Subcutaneous abdominal adipose tissue (tissue), 5 donors: Measurements from ENCODE around the gene FGF8.

Experiments used
- H3K27ac ChIP-seq: one replicate; pipeline ENCODE4 v1.7.0; 2013; ENCODE audit warnings: low read depth, mild to moderate bottlenecking, inconsistent platforms, low read length, moderate library complexity
- H3K27me3 ChIP-seq, 5 donors: one replicate each; pipeline ENCODE4 v1.7.0; 2013; ENCODE audit warnings: low read length in 5 of 5, inconsistent platforms in 1 of 5; ENCODE audit not compliant: control insufficient read depth in 5 of 5, insufficient read depth in 4 of 5
- H3K36me3 ChIP-seq, 5 donors: one replicate each; pipeline ENCODE4 v1.7.0; 2013; ENCODE audit warnings: low read length in 5 of 5; ENCODE audit not compliant: control insufficient read depth in 5 of 5, insufficient read depth in 5 of 5
- H3K4me1 ChIP-seq, 5 donors: one replicate each; pipeline ENCODE4 v1.7.0; 2013; ENCODE audit warnings: low read length in 5 of 5, mild to moderate bottlenecking in 3 of 5, moderate library complexity in 1 of 5; ENCODE audit not compliant: control insufficient read depth in 5 of 5, insufficient read depth in 5 of 5
- H3K4me3 ChIP-seq, 5 donors: one replicate each; pipeline ENCODE4 v1.7.0; 2013; ENCODE audit warnings: low read length in 5 of 5, low read depth in 1 of 5
- H3K9ac ChIP-seq, 5 donors: one replicate each; pipeline ENCODE4 v1.7.0; 2013; ENCODE audit warnings: low read length in 5 of 5, mild to moderate bottlenecking in 4 of 5, moderate library complexity in 3 of 5
- H3K9me3 ChIP-seq, 5 donors: one replicate each; pipeline ENCODE4 v1.7.0; 2013; ENCODE audit warnings: low read length in 5 of 5; ENCODE audit not compliant: control insufficient read depth in 5 of 5
- donor health status: healthy.
- donor health status: healthy.
- donor health status: healthy.
- donor health status: healthy.
- donor health status: healthy.

Gene FGF8

GRCh38 chr10:101736666-101737065 is 39.2 kb downstream of the FGF8 start:
- H3K36me3 ChIP-seq: no peaks in the 10 kb centered on the region

GRCh38 chr10:101732096-101732495 is 43.8 kb downstream of the FGF8 start:
- Histone ChIP-seq H3K9me3 (no peaks in the 10 kb centered on the region), H3K4me3 (no peak overlapping the region), H3K9ac (no peak overlapping the region), H3K4me1 (no peaks in the 10 kb centered on the region), H3K27me3 (peaks cover 0 to 9% (median 0%) of the 10 kb centered on the region in 5 donors), H3K27ac (no peak overlapping the region), H3K36me3 (no peaks in the 10 kb centered on the region)

More at GRCh38 chr10:101736666-101737065, 39.2 kb downstream of the FGF8 start:
- Histone ChIP-seq H3K9me3 (no peaks in the 10 kb centered on the region), H3K4me3 (no peak overlapping the region), H3K27me3 (peaks cover 0 to 16% (median 7%) of the 10 kb centered on the region in 5 donors), H3K9ac (no peak overlapping the region), H3K27ac (no peak overlapping the region), H3K4me1 (no peaks in the 10 kb centered on the region)

GRCh38 chr10:101726115-101726387 is 49.9 kb downstream of the FGF8 start:
- no peak overlapping the region for H3K27ac ChIP-seq
- no peak overlapping the region for H3K4me3 ChIP-seq
- no peaks in the 10 kb centered on the region for H3K36me3 ChIP-seq
- no peaks in the 10 kb centered on the region for H3K9me3 ChIP-seq
- no peak overlapping the region for H3K9ac ChIP-seq
- H3K27me3 ChIP-seq: peaks cover 0 to 8% (median 4%) of the 10 kb centered on the region in 5 donors
- no peaks in the 10 kb centered on the region for H3K4me1 ChIP-seq

- no peak overlapping the region for H3K27ac ChIP-seq
Observed at GRCh38 chr10:101725296-101726114, 50.4 kb downstream of the FGF8 start.

DNA sequence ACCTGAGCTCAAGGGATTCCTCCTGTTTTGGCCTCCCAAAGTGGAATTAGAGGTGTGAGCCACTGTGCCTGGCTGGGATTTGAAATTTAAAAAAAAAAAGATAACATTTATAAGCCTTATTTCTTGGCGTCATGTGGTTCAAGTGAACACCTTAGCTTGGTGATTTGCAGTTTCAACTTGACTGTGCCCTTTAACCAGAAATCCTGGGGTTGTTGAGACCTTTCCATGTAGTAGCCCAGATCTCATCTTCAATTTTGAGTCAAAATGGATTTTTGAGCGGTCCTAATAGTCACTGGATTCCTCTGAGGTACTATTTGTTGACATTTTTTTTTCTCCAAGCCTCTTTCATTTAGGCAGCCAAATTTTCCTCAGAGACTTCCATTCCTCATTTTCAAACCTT is 51.5 kb downstream of the FGF8 start:
- H3K9me3 ChIP-seq: no peaks in the 10 kb centered on the region
- H3K27me3 ChIP-seq: peaks cover 0 to 8% (median 4%) of the 10 kb centered on the region in 5 donors
- no peak overlapping the region for H3K27ac ChIP-seq
- H3K9ac ChIP-seq: no peak overlapping the region
- no peaks in the 10 kb centered on the region for H3K36me3 ChIP-seq
- H3K4me1 ChIP-seq: no peaks in the 10 kb centered on the region
- no peak overlapping the region for H3K4me3 ChIP-seq

More at GRCh38 chr10:101725296-101726114, 50.4 kb downstream of the FGF8 start:
- no peaks in the 10 kb centered on the region for H3K36me3 ChIP-seq
- H3K9ac ChIP-seq: no peak overlapping the region
- peaks cover 0 to 8% (median 4%) of the 10 kb centered on the region in 5 donors for H3K27me3 ChIP-seq
- no peak overlapping the region for H3K4me3 ChIP-seq
- H3K4me1 ChIP-seq: no peaks in the 10 kb centered on the region
- no peaks in the 10 kb centered on the region for H3K9me3 ChIP-seq

- Histone ChIP-seq H3K4me1 (no peaks in the 10 kb centered on the region), H3K27ac (no peak overlapping the region), H3K36me3 (no peaks in the 10 kb centered on the region), H3K9me3 (no peaks in the 10 kb centered on the region), H3K9ac (no peak overlapping the region), H3K27me3 (peaks cover 0 to 8% (median 4%) of the 10 kb centered on the region in 5 donors), H3K4me3 (no peak overlapping the region)
Observed at GRCh38 chr10:101723176-101723575, 52.7 kb downstream of the FGF8 start.

GRCh38 chr10:101721806-101722205 is 54.1 kb downstream of the FGF8 start:
- no peaks in the 10 kb centered on the region for H3K36me3 ChIP-seq
- H3K27me3 ChIP-seq: peaks cover 0 to 9% (median 3%) of the 10 kb centered on the region in 5 donors
- no peaks in the 10 kb centered on the region for H3K9me3 ChIP-seq
- no peaks in the 10 kb centered on the region for H3K4me1 ChIP-seq
- H3K27ac ChIP-seq: no peak overlapping the region
- H3K4me3 ChIP-seq: no peak overlapping the region
- no peak overlapping the region for H3K9ac ChIP-seq

DNA sequence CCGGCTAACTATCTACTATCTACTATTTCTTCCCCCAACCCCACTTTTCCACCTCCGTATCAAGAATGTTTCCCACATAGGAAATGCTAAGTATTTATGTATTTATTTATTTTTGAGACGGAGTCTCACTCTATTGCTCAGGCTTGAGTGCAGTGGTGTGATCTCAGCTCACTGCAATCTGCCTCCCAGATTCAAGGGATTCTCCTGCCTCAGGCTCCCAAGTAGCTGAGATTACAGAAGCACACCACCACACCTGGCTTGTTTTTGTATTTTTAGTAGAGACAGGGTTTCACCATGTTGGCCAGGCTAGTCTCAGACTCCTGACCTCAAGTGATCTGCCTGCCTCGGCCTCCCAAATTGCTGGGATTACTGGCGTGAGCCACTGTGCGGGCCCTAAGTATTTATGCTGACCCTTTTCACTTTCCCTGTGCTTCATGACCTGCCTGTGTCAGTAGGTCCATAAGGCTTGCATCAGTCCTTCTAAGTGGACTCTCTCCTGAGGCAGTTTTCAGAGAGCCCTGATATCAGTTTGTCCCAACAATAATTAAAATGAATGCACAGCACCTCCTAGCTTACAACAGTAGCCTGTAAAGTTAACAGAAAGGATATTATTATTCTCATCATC is 55.2 kb downstream of the FGF8 start:
- Histone ChIP-seq H3K4me3 (no peak overlapping the region), H3K9ac (no peak overlapping the region), H3K9me3 (no peaks in the 10 kb centered on the region), H3K27ac (no peak overlapping the region), H3K4me1 (no peaks in the 10 kb centered on the region), H3K27me3 (peaks cover 0 to 7% (median 0%) of the 10 kb centered on the region in 5 donors), H3K36me3 (no peaks in the 10 kb centered on the region)
